Fibroblast of peridontal ligament (primary cell): ENCODE data around the gene OR7A5.
"Not testable (repeated sequence)": the region's sequence is repeated elsewhere in the genome, so short reads cannot be mapped to it uniquely, and the experiment has no call there.

Experiments
- DNase-seq: peaks from one replicate; pipeline ENCODE4 v3.0.0-alpha.2; 2010; ENCODE audit errors: extremely low read depth

The OR7A5 gene

DNA sequence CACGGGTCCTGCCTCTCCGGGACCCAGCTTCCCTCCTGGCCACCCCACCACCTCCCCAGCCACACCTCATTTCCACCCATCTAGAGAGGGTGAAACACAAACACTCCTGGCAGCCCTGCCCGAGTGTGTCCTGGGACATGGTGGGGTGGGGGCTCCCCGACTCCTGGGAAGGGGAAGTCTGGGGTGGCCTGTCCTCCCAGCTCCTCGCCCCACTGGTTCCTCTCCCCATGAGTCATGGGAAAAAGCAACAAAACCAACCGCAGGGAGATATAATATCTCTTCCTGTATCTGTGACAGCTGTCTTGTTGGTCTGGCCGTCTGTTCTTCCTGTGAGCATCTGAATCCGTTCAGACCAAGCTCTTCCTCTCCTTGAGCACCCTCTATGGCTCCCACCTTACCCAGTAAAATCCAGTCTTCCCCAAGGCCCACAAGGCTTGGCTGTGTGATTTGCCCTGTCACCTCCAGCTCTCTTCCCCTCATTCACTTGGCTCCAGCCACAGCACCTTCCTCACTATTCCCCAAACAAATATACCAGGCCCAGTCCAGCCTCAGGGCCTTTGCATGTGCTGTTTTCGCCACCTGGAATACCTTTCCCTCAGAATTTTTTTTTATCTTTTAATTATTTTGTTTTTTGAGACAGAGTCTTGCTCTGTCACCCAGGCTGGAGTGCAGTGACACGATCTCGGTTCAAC is 49.7 kb downstream of the OR7A5 start:
- DNase-seq, result not testable (repeated sequence)

DNA sequence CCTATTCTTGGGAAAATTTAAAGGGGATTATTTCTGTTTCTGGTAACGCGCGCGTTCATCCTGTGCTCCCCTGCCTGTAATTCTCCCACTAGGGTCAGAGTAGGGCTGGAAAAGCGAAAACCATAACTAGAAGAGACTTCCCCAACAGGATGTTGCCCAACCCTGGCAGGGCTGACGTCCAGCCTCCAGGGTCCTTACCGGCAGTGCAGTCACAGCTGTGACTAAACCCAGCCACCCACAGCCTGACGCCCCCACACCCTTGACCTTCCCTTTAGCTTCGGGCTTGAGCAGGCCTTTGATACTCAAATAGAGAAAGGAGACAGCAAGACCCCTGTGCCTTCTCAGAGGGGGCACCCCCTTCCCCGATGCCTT is 50.3 kb downstream of the OR7A5 start:
- not testable (repeated sequence) for DNase-seq

DNA sequence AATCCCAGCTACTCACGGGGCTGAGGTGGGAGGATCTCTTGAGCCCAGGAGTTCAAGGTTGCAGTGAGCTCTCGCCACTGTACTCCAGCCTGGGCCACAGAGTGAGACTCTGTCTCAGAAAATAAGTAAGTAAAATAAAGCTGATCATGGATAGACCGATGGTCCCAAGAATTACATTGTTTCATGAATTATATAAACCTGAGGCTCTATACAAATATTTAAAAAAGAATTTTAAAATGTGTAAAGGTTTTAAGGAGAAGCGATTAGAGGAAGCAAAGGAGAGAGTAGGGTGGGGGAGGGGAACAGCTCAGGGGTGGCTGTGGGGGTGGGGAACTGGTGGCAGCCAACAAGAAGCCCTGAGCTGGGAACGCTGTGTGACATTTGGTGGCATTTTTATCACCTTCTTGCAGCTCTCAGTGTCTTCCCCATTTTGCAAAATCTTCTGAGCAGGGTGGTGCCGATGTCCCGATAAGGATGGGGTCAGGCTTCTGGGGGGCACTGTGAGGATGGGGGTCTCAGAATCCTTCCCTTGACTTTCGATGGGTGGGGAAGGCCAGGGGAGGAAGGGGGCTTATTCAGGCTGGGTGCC is 51.5 kb downstream of the OR7A5 start:
- not testable (repeated sequence) for DNase-seq

DNA sequence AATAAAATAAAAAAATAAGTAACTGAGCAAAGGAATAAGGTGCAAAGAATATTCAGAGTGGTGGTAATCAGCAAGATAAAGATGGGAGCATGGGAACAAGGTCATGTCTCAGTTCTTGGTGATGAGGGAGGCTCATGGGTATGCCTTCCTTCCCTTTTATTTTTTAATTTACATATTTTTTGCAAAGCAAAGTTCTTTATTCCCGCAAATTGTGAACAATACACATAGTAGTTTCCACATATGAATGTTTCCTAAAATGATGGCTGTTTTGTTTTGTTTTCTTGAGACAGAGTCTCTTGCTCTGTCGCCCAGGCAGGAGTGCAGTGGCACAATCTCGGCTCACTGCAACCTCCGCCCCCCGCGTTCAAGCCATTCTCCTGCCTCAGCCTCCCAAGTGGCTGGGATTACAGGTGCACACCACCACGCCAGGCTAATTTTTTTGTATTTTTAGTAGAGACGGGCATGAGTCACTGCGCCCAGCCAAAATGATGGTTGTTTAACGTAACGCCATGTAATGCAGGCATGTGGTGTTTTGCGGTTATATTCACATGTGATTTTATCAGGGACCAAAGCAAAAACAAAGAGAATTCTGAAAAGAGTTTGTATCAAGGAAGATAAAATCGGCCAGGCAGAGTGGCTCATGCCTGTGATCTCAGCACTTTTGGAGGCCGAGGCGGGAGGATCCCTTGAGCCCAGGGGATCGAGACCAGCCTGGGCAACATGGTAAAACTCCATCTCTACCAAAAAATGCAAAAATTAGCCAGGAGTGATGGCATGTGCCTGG is 52.2 kb downstream of the OR7A5 start:
- no peak for DNase-seq

DNA sequence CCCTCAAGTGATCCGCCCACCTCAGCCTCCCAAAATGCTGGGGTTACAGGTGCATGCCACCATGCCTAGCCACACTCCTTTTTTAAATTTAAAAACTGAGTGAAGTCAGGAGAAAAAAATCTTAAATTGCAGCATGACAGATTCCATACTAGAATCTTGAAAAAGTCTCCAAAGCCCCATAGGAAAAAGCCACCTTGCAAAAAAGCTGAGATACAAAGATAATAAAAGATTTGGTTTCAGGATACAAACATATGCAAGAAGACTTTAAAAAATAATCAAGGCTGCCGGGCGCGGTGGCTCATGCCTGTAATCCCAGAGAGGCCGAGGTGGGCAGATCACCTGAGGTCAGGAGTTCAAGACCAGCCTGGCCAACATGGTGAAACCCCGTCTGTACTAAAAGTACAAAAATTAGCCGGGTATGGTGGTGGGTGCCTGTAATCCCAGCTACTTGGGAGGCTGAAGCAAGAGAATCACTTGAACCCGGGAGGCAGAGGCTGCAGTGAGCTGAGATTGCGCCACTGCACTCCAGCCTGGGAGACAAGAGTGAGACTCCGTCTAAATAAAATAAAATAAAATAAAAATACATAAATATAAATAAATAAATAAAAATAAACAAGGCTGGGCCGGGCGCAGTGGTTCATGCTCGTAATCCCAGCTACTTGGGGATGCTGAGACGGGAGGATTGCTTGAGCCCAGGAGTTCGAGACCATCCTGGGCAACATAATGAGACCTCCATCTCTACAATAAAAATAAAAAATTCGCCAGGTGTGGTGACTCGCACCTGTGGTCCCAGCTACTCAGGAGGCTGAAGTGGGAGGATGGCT is 53.1 kb downstream of the OR7A5 start:
- DNase-seq, result not testable (repeated sequence)

DNA sequence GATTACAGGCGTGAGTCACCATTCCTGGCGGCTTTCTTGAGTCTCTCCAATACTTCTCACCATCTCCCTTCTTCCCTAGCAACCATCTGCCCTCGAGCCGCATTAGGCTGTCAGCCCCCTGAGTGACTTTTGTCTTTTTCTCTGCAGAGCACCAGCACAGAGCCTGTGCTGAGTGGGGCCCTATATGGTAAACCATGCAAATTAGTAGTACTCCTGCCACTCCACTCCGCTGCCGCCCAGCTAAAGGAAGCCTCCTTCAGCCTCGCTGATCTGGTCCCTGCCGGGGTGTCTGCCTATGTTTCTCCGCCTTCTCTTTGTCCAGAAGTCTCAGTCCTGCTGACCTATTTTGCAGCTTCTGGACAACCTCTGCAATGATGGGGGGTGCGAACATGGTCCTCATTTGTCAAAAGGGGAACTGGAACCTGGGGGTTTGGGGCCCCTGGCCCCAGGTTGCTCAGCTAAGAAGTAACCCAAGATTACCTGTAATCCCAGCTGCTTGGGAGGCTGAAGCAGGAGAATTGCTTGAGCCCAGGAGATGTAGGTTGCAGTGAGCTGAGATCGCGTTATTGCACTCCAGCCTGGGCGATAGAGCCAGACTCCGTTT is 54.3 kb downstream of the OR7A5 start:
- DNase-seq, result not testable (repeated sequence)

DNA sequence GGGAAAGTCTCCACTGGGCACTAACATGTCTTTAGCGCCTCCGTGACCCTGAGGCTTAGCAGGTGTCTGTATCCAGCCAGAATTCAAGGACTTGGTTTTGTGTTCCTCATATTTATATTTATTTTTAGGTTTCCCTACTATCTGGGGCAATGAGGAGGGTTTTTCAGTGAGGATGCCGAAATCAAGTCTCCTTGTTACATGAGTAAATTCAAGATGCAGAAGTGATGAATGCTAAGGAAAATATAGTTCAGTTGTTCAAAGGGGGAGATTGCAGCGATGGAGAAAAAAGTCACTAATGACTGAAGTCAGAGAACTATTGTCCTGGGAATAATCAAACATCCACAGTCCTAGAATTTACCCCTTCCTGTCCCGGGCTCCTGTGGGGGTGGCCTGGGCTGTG is 55.8 kb downstream of the OR7A5 start:
- DNase-seq, result no peak

DNA sequence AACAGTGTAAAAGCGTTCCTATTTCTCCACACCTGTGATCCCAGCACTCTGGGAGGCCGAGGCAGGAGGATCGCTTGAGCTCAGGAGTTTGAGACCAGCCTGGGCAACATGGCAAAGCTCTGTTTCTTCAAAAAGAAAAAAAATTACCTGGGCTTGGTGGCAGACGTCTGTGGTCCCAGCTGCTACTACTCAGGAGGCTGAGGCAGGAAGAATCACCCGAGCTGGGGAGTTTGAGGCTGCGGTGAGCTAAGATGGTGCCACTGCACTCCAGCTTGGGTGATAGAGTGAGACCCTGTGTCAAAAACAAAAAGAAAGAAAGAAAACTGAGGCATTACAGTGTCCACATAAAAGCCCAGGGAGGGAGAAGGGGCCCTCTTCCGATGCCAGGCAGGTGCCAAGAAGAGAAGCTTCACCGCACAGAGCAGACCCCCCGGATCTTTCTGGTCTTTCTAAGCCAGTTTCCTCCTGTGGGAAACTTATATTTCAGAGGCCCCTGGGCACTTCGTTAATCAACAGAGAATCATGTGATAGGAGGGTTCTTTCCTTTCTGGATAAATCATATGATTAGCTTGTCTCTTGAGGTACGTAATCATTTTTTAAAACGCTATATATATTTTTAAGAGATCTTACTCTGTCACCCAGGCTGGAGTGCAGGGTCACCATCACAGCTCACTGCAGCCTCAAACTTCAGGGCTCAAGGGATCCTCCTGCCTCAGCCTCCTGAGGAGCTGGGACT is 56.7 kb downstream of the OR7A5 start, which contains the start of gene ADGRE2:
TSS of gene ADGRE2 (minus strand) at position 451 of the 736 bp plus-strand sequence. CDS start 1,804 bp downstream, outside the sequence.
- not testable (repeated sequence) for DNase-seq

DNA sequence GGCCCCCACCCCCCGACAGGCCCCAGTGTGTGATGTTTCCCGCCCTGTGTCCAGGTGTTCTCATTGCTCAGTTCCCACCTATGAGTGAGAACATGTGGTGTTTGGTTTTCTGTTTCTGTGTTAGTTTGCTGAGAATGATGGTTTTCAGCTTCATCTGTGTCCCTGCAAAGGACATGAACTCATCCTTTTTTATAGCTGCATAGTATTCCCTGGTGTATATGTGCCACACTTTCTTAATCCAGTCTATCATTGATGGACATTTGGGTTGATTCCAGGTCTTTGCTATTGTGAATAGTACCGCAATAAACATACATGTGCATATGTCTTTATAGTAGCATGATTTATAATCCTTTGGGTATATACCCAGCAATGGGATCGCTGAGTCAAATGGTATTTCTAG is 57.3 kb downstream of the OR7A5 start:
- not testable (repeated sequence) for DNase-seq
